IMR-90 (cell line): ENCODE measurements around the gene GCH1. TPM values are rescaled to one million over a fixed set of nuclear protein-coding genes. Genes with fewer than 3 reads are reported as not detected.

Experiments
- ATAC-seq: fragments of 200-7000 bp; cut with Tn5 transposase; 2 replicates; pipeline ENCODE4 v1.9.1; 2020; ENCODE audit warnings: low read depth, mild to moderate bottlenecking, moderate library complexity
- BruUV-seq: library from RNA; stranded (reverse); fragments of 400-500 nt; replicated peaks from 2 replicates; lab custom pipeline; 2021; lab: Mats Ljungman, UMichigan
- CTCF ChIA-PET: fragments of 300-600 bp; formaldehyde crosslinking; extraction: SDS; loops from one replicate; lab custom pipeline; 2021; ENCODE audit warnings: antibody characterized with exemption; lab: Yijun Ruan, JAX
- POLR2A ChIA-PET: fragments of 300-600 bp; sonication (Branson Sonifier 250); formaldehyde crosslinking; loops from one replicate; lab custom pipeline; 2022; ENCODE audit warnings: antibody characterized with exemption; ENCODE audit not compliant: unreplicated experiment; lab: Charles Lee
- DNase-seq: peaks from one replicate; pipeline ENCODE4 v3.0.0; 2013
- H2AFZ ChIP-seq: replicated peaks from 2 replicates; pipeline ENCODE3; 2013; ENCODE audit warnings: low read length, mild to moderate bottlenecking; ENCODE audit not compliant: poor library complexity
- H2AK5ac ChIP-seq: 2 replicates; pipeline ENCODE4 v1.6.1; 2013; ENCODE audit warnings: low read depth, low read length, inconsistent platforms
- H2AK9ac ChIP-seq: replicated peaks from 2 replicates; pipeline ENCODE3; 2013; ENCODE audit warnings: mild to moderate bottlenecking, low read depth, low read length, moderate library complexity; ENCODE audit not compliant: poor library complexity
- H2BK120ac ChIP-seq: 2 replicates; pipeline ENCODE4 v1.6.1; 2013; ENCODE audit warnings: low read depth, low read length, inconsistent platforms
- H2BK15ac ChIP-seq: 3 replicates; pipeline ENCODE4 v1.6.1; 2013; ENCODE audit warnings: low read depth, low read length, inconsistent platforms
- H2BK20ac ChIP-seq: 2 replicates; pipeline ENCODE4 v1.6.1; 2013; ENCODE audit warnings: low read depth, mild to moderate bottlenecking, inconsistent platforms, low read length, moderate library complexity
- H2BK5ac ChIP-seq: 2 replicates; pipeline ENCODE4 v1.6.1; 2013; ENCODE audit warnings: mild to moderate bottlenecking, low read depth, low read length, inconsistent platforms; ENCODE audit not compliant: poor library complexity, severe bottlenecking
- H3K14ac ChIP-seq: replicated peaks from 2 replicates; pipeline ENCODE4 v1.6.1; 2013; ENCODE audit warnings: low read depth, low read length, inconsistent platforms
- H3K18ac ChIP-seq: 2 replicates; pipeline ENCODE4 v1.6.1; 2013; ENCODE audit warnings: low read depth, low read length, control low read depth
- H3K23ac ChIP-seq: 2 replicates; pipeline ENCODE4 v1.6.1; 2013; ENCODE audit warnings: low read depth, low read length, inconsistent platforms
- H3K27ac ChIP-seq: 2 replicates; pipeline ENCODE4 v1.5.1; 2013; ENCODE audit warnings: mild to moderate bottlenecking, control low read depth, low read length; ENCODE audit not compliant: insufficient read depth
- H3K27me3 ChIP-seq: 2 replicates; pipeline ENCODE4 v1.6.1; 2013; ENCODE audit warnings: low read length; ENCODE audit not compliant: control insufficient read depth, insufficient read depth
- H3K36me3 ChIP-seq: 2 replicates; pipeline ENCODE4 v1.6.1; 2013; ENCODE audit warnings: low read length, mixed read lengths; ENCODE audit not compliant: control insufficient read depth, insufficient read depth
- H3K4ac ChIP-seq: 2 replicates; pipeline ENCODE4 v1.6.1; 2013; ENCODE audit warnings: low read depth, low read length, inconsistent platforms
- H3K4me1 ChIP-seq: 2 replicates; pipeline ENCODE4 v1.6.1; 2013; ENCODE audit warnings: low read length, mixed read lengths; ENCODE audit not compliant: control insufficient read depth, insufficient read depth
- H3K4me2 ChIP-seq: 2 replicates; pipeline ENCODE4 v1.6.1; 2013; ENCODE audit warnings: low read depth, mild to moderate bottlenecking, control low read depth, low read length, moderate library complexity
- H3K4me3 ChIP-seq: 2 replicates; pipeline ENCODE4 v1.5.1; 2013; ENCODE audit warnings: low read depth, mild to moderate bottlenecking, control low read depth, low read length, moderate library complexity; ENCODE audit not compliant: insufficient read depth
- H3K56ac ChIP-seq: 2 replicates; pipeline ENCODE4 v1.6.1; 2013; ENCODE audit warnings: low read length, inconsistent platforms; ENCODE audit not compliant: insufficient read depth; ENCODE audit errors: extremely low read depth
- H3K79me1 ChIP-seq, 2 experiments: 2 replicates each; pipeline ENCODE4 v1.6.1; 2013; ENCODE audit warnings: low read length in 2 of 2, inconsistent platforms in 1 of 2, low read depth in 1 of 2
- H3K9ac ChIP-seq: 2 replicates; pipeline ENCODE4 v1.6.1; 2013; ENCODE audit warnings: low read depth, low read length, control low read depth
- H3K9me1 ChIP-seq: 2 replicates; pipeline ENCODE4 v1.6.1; 2013; ENCODE audit warnings: low read length, inconsistent platforms; ENCODE audit not compliant: insufficient read depth
- H3K9me3 ChIP-seq: 2 replicates; pipeline ENCODE4 v1.6.1; 2013; ENCODE audit warnings: low read length; ENCODE audit not compliant: control insufficient read depth, insufficient read depth
- H4K20me1 ChIP-seq: 2 replicates; pipeline ENCODE4 v1.6.1; 2013; ENCODE audit warnings: low read length, inconsistent platforms; ENCODE audit not compliant: insufficient read depth
- H4K5ac ChIP-seq: 2 replicates; pipeline ENCODE4 v1.6.1; 2013; ENCODE audit warnings: mild to moderate bottlenecking, low read depth, low read length, control low read depth
- H4K8ac ChIP-seq, 2 experiments: 2 replicates each; pipeline ENCODE4 v1.6.1; 2013; ENCODE audit warnings: low read depth in 2 of 2, low read length in 2 of 2, control low read depth in 1 of 2, inconsistent platforms in 1 of 2
- H4K91ac ChIP-seq: 2 replicates; pipeline ENCODE4 v1.6.1; 2013; ENCODE audit warnings: low read depth, low read length, inconsistent platforms; ENCODE audit not compliant: insufficient read depth
- CEBPB ChIP-seq: IDR thresholded peaks from 2 replicates; pipeline ENCODE4 v1.6.1; 2012; ENCODE audit warnings: low read depth, low read length, improper control_type of control experiment
- CHD1 ChIP-seq: IDR thresholded peaks from 2 replicates; pipeline ENCODE4 v1.6.1; 2012; ENCODE audit warnings: low read depth, low read length, improper control_type of control experiment
- CTCF ChIP-seq: conservative IDR thresholded peaks from 2 replicates; pipeline ENCODE4 v1.5.1; 2012; ENCODE audit warnings: mild to moderate bottlenecking, low read depth, low read length, improper control_type of control experiment
- ELK1 ChIP-seq: fragments of 150-350 bp; IDR thresholded peaks from 2 replicates; pipeline ENCODE4 v1.6.1; 2016; ENCODE audit warnings: low read depth, mild to moderate bottlenecking, low read length, moderate library complexity, borderline replicate concordance
- FOS ChIP-seq: fragments of 150-350 bp; IDR thresholded peaks from 2 replicates; pipeline ENCODE4 v1.6.1; 2016; ENCODE audit warnings: low read depth, low read length
- MAFK ChIP-seq: IDR thresholded peaks from 2 replicates; pipeline ENCODE4 v1.6.1; 2012; ENCODE audit warnings: low read depth, low read length, improper control_type of control experiment
- MAZ ChIP-seq: IDR thresholded peaks from 2 replicates; pipeline ENCODE4 v1.6.1; 2012; ENCODE audit warnings: low read depth, mild to moderate bottlenecking, low read length, improper control_type of control experiment, moderate library complexity, borderline replicate concordance
- MXI1 ChIP-seq: IDR thresholded peaks from 2 replicates; pipeline ENCODE4 v1.6.1; 2012; ENCODE audit warnings: low read depth, mild to moderate bottlenecking, low read length, moderate library complexity, borderline replicate concordance
- NFE2L2 ChIP-seq: fragments of 150-350 bp; IDR thresholded peaks from 2 replicates; pipeline ENCODE4 v1.6.1; 2016; ENCODE audit warnings: low read depth, mild to moderate bottlenecking, low read length
- POLR2A ChIP-seq: IDR thresholded peaks from 2 replicates; pipeline ENCODE4 v1.6.1; 2012; ENCODE audit warnings: mild to moderate bottlenecking, low read depth, low read length
- RAD21 ChIP-seq: IDR thresholded peaks from 2 replicates; pipeline ENCODE4 v1.6.1; 2012; ENCODE audit warnings: low read length, improper control_type of control experiment
- RCOR1 ChIP-seq: IDR thresholded peaks from 2 replicates; pipeline ENCODE4 v1.6.1; 2012; ENCODE audit warnings: mild to moderate bottlenecking, low read length, improper control_type of control experiment; ENCODE audit not compliant: insufficient replicate concordance
- RFX5 ChIP-seq: IDR thresholded peaks from 2 replicates; pipeline ENCODE4 v1.8.0; 2012; ENCODE audit warnings: low read depth, mild to moderate bottlenecking, low read length, moderate library complexity
- SMC3 ChIP-seq: fragments of 150-350 bp; IDR thresholded peaks from 2 replicates; pipeline ENCODE4 v1.6.1; 2016; ENCODE audit warnings: low read depth, mild to moderate bottlenecking, antibody characterized with exemption, low read length, moderate library complexity
- USF2 ChIP-seq: fragments of 150-350 bp; IDR thresholded peaks from 2 replicates; pipeline ENCODE4 v1.6.1; 2017; ENCODE audit warnings: mild to moderate bottlenecking, antibody characterized with exemption, low read length, low read depth
- WGBS, 2 experiments: methylation state at CpG; one replicate each; pipeline versions ENCODE4 v1.1.5 to v1.1.7; 2013; ENCODE audit warnings: missing lambda C conversion rate in 2 of 2; ENCODE audit not compliant: insufficient read length in 1 of 2; ENCODE audit errors: extremely low coverage in 2 of 2; 5-methylcytosine and 5-hydroxymethylcytosine counted together
- dilution Hi-C: fragments of 300-500 bp; cut with HindIII; formaldehyde crosslinking; loops from one replicate; pipeline ENCODE4 v1.14.3; 2018; ENCODE audit warnings: low sequenced_read_pairs; ENCODE audit not compliant: unreplicated experiment
- in situ Hi-C: fragments of 300-500 bp; cut with MboI; formaldehyde crosslinking; loops from 3 replicates; pipeline ENCODE4 v1.14.3; 2019; ENCODE audit warnings: low sequenced_read_pairs, inconsistent platforms, mixed read lengths
- intact Hi-C: fragments of 100-400 bp; cut with micrococcal nuclease; formaldehyde crosslinking; loops from 2 replicates; pipeline ENCODE4 v1.10.0; 2022
- polyA plus RNA-seq, 3 experiments: library from polyadenylated mRNA; depleted of rRNA; stranded (reverse); fragments of >200 nt; gene quantifications; 2 replicates each; pipeline ENCODE4 v1.2.3, GENCODE V29; 2012; ENCODE audit warnings: low replicate concordance in 1 of 3
- total RNA-seq: library from RNA; depleted of rRNA; stranded (reverse); fragments of >200 nt; gene quantifications from 2 replicates; pipeline ENCODE4 v1.2.3, GENCODE V29; 2012

Gene GCH1
- total and polyA plus RNA-seq, 2 of the 4 experiments (the other 2 are of a cell fraction), result 0.54 to 0.74 TPM

GRCh38 chr14:54814076-54814475 is 88.5 kb downstream of the GCH1 start:
- WGBS, 2 experiments, result 77% methylated on average over 3 of the region's 5 CpGs; no CpG with 5 or more reads in 1 of the 2 experiments

More at GRCh38 chr14:54814076-54814475, 88.5 kb downstream of the GCH1 start:
- H3K4me1 ChIP-seq, result no peaks in the 10 kb centered on the region; the same call in 1 of the 2 replicates
- H3K4ac ChIP-seq, result no peak overlapping the region
- POLR2A ChIA-PET, result no interaction called here
- no peaks in the 10 kb centered on the region for H3K9me3 ChIP-seq
- no peak overlapping the region for H3K56ac ChIP-seq
- H3K14ac ChIP-seq, result no peak overlapping the region
- no peak overlapping the region for H4K91ac ChIP-seq
- H3K79me1 ChIP-seq, result no peaks in the 10 kb centered on the region
- no peak overlapping the region for H3K23ac ChIP-seq
- TF ChIP-seq FOS (no peak), ELK1 (no peak), MAFK (no peak), CEBPB (no peak), MXI1 (no peak), RCOR1 (no peak), CTCF (no peak), MAZ (no peak), RAD21 (no peak), RFX5 (no peak), USF2 (no peak), CHD1 (no peak), SMC3 (no peak), POLR2A (no peak), NFE2L2 (no peak)
- ATAC-seq, result no peak
- CTCF ChIA-PET, result no interaction called here
- H3K9me1 ChIP-seq, result no peaks in the 10 kb centered on the region
- no peak overlapping the region for H2BK20ac ChIP-seq
- H2BK5ac ChIP-seq, result no peak overlapping the region
- H3K27ac ChIP-seq, result no peak overlapping the region
- no peak overlapping the region for H2AFZ ChIP-seq
- no peak overlapping the region for H3K18ac ChIP-seq
- no peak for DNase-seq
- H2BK120ac ChIP-seq, result no peak overlapping the region
- H3K36me3 ChIP-seq, result no peaks in the 10 kb centered on the region
- no peak overlapping the region for H4K8ac ChIP-seq
- in situ Hi-C loops (no loop called here), intact Hi-C loops (no loop called here), dilution Hi-C loops (no loop called here)
- H2AK5ac ChIP-seq, result no peak overlapping the region
- no peak overlapping the region for H2AK9ac ChIP-seq
- no peak overlapping the region for H2BK15ac ChIP-seq
- no peak overlapping the region for H3K4me3 ChIP-seq
- no peak overlapping the region for H3K4me2 ChIP-seq
- no peak overlapping the region for H4K5ac ChIP-seq
- no TSS peak for BruUV-seq
- no peaks in the 10 kb centered on the region for H4K20me1 ChIP-seq
- peaks cover 23% of the 10 kb centered on the region for H3K27me3 ChIP-seq
- no peak overlapping the region for H3K9ac ChIP-seq
